Naive thymus-derived CD4-positive, alpha-beta T cell (primary cell): Measurements from ENCODE around the gene GLYATL1B. TPM values are rescaled to one million over a fixed set of nuclear protein-coding genes. Genes with fewer than 3 reads are reported as not detected.

ENCODE experiments used
- ATAC-seq: fragments of 150-1000 bp; cut with Tn5 transposase; 2 replicates; pipeline ENCODE4 v1.10.0; 2021; ENCODE audit warnings: mild to moderate bottlenecking, moderate library complexity
- CTCF ChIA-PET: fragments of 350-600 bp; sonication (Branson Sonifier 250); formaldehyde crosslinking; loops from one replicate; lab custom pipeline; 2021; ENCODE audit warnings: antibody characterized with exemption; lab: Charles Lee
- POLR2A ChIA-PET: fragments of 350-600 bp; sonication (Branson Sonifier 250); formaldehyde crosslinking; loops from one replicate; lab custom pipeline; 2021; ENCODE audit warnings: antibody characterized with exemption, inconsistent platforms; lab: Charles Lee
- DNase-seq, 9 donors: peaks; one replicate each; pipeline versions ENCODE4 v3.0.0 to v3.0.0-alpha.2; 2020 to 2022; ENCODE audit warnings: mixed read lengths in 1 of 9
- H3K27ac ChIP-seq: one replicate; pipeline ENCODE4 v1.7.0; 2013; ENCODE audit warnings: mild to moderate bottlenecking, low read depth, low read length, moderate library complexity
- H3K27me3 ChIP-seq, 2 donors: one replicate each; pipeline ENCODE4 v1.7.0; 2013; ENCODE audit warnings: low read length in 2 of 2, mild to moderate bottlenecking in 2 of 2, moderate library complexity in 2 of 2; ENCODE audit not compliant: control insufficient read depth in 2 of 2, insufficient read depth in 2 of 2
- H3K36me3 ChIP-seq, 3 experiments: 1 replicate in 2 of 3; 2 replicates in 1 of 3; pipeline ENCODE4 v1.7.0; 2013; ENCODE audit warnings: low read length in 3 of 3, mild to moderate bottlenecking in 3 of 3, moderate library complexity in 1 of 3; ENCODE audit not compliant: insufficient read depth in 3 of 3, control insufficient read depth in 2 of 3
- H3K4me1 ChIP-seq, 2 donors: one replicate each; pipeline ENCODE4 v1.7.0; 2013; ENCODE audit warnings: low read length in 2 of 2, mild to moderate bottlenecking in 2 of 2, moderate library complexity in 1 of 2; ENCODE audit not compliant: control insufficient read depth in 2 of 2, insufficient read depth in 2 of 2
- H3K4me3 ChIP-seq: 2 replicates; pipeline ENCODE4 v1.7.0; 2013; ENCODE audit warnings: mild to moderate bottlenecking, low read length
- H3K9me3 ChIP-seq, 3 experiments: 1 replicate in 2 of 3; 2 replicates in 1 of 3; pipeline ENCODE4 v1.7.0; 2013; ENCODE audit warnings: low read length in 3 of 3; ENCODE audit not compliant: control insufficient read depth in 2 of 3
- H3K27ac Mint-ChIP-seq, 9 donors: one replicate each; pipeline ENCODE4 v1.8.0; 2020 to 2022; ENCODE audit warnings: mixed read lengths in 9 of 9, mild to moderate bottlenecking in 8 of 9, moderate library complexity in 5 of 9, inconsistent platforms in 2 of 9
- H3K27me3 Mint-ChIP-seq, 5 donors: one replicate each; pipeline ENCODE4 v1.8.0; 2021 to 2022; ENCODE audit warnings: mixed read lengths in 5 of 5, mild to moderate bottlenecking in 1 of 5
- H3K36me3 Mint-ChIP-seq, 5 donors: one replicate each; pipeline ENCODE4 v1.8.0; 2020 to 2022; ENCODE audit warnings: mixed read lengths in 5 of 5, mild to moderate bottlenecking in 3 of 5, inconsistent platforms in 1 of 5
- H3K4me1 Mint-ChIP-seq, 7 donors: one replicate each; pipeline ENCODE4 v1.8.0; 2020 to 2022; ENCODE audit warnings: mixed read lengths in 7 of 7, mild to moderate bottlenecking in 3 of 7, inconsistent platforms in 1 of 7
- H3K4me3 Mint-ChIP-seq, 10 donors: one replicate each; pipeline ENCODE4 v1.8.0; 2020 to 2022; ENCODE audit warnings: mild to moderate bottlenecking in 10 of 10, mixed read lengths in 10 of 10, moderate library complexity in 6 of 10, inconsistent platforms in 2 of 10
- H3K9me3 Mint-ChIP-seq, 11 donors: one replicate each; pipeline ENCODE4 v1.8.0; 2020 to 2022; ENCODE audit warnings: mixed read lengths in 11 of 11, mild to moderate bottlenecking in 4 of 11, inconsistent platforms in 1 of 11, moderate library complexity in 1 of 11
- intact Hi-C, 2 donors: fragments of 100-400 bp; cut with micrococcal nuclease; formaldehyde crosslinking; loops; one replicate each; pipeline ENCODE4 v1.15.1; 2023
- polyA plus RNA-seq, 2 donors: library from polyadenylated mRNA; unstranded; fragments of 300-500 nt; fragmentation: Illumina TruSeq; gene quantifications; one replicate each; pipeline ENCODE4 v1.2.3, GENCODE V29; 2021
- total RNA-seq, 6 experiments: library from RNA in 5 of 6; stranded (reverse) in 5 of 6; gene quantifications; 1 replicate in 5 of 6; 2 replicates in 1 of 6; pipeline ENCODE4 v1.2.3 and lab custom pipeline; 2021 to 2026

The GLYATL1B gene
- total and polyA plus RNA-seq, 7 experiments from 2014 or later: not detected

- Mint-ChIP-seq H3K4me3 (peak overlapping the region in 9 of 10 donors; percentile 16 to 100 (median 97)), H3K4me1 (peaks cover 37 to 60% (median 49%) of the 10 kb centered on the region in 7 donors), H3K27ac (peak overlapping the region in 7 of 9 donors; percentile 13 to 99 (median 93)), H3K27me3 (no peaks in the 10 kb centered on the region), H3K9me3 (no peaks in the 10 kb centered on the region), H3K36me3 (peaks cover 0 to 20% (median 4%) of the 10 kb centered on the region in 5 donors)
- POLR2A ChIA-PET: no interaction called here
- intact Hi-C loops: loop anchor here (5.0 to 10.0 kb wide), 6 partner anchors 614 to 1816 kb away; partner anchors contain the start of genes MRPL16 (in 1 of the 2), STX3 (in 1 of the 2), TIMM10 (in 1 of the 2) and TNKS1BP1 (in 1 of the 2)
- ATAC-seq (no peak), DNase-seq (no peak)
- Histone ChIP-seq H3K36me3 (peaks cover 0 to 12% (median 0%) of the 10 kb centered on the region in 3 experiments), H3K9me3 (no peaks in the 10 kb centered on the region), H3K4me3 (no peak overlapping the region), H3K27ac (no peak overlapping the region), H3K4me1 (peaks cover 19 to 24% of the 10 kb centered on the region in 2 donors), H3K27me3 (no peaks in the 10 kb centered on the region)
- CTCF ChIA-PET: interaction anchor here (1.6 to 3.6 kb wide), 3 partner anchors 17 to 83 kb away, joined by 5 to 25 read pairs (median 7); partner anchors contain the start of gene DTX4
Measured at GRCh38 chr11:59141191-59141590, 55.1 kb downstream of the GLYATL1B start.

GRCh38 chr11:59141673-59142460 is 55.8 kb downstream of the GLYATL1B start:
- ChIA-PET POLR2A (interaction anchor here (0.8 to 1.4 kb wide), 4 partner anchors 9 to 566 kb away, joined by 3 to 8 read pairs (median 4); partner anchors contain the start of gene LPXN), CTCF (interaction anchor here (3.1 to 3.6 kb wide), 2 partner anchors 16 to 30 kb away, joined by 7 to 25 read pairs; partner anchors contain the start of gene DTX4)
- H3K36me3 Mint-ChIP-seq: peaks cover 0 to 21% (median 4%) of the 10 kb centered on the region in 5 donors
- peaks cover 0 to 12% (median 0%) of the 10 kb centered on the region in 3 experiments for H3K36me3 ChIP-seq
- no peaks in the 10 kb centered on the region for H3K27me3 Mint-ChIP-seq
- H3K4me1 ChIP-seq: peaks cover 19 to 24% of the 10 kb centered on the region in 2 donors
- intact Hi-C loops: loop anchor here (1.0 to 10.0 kb wide), 16 partner anchors 16 to 1817 kb away; partner anchors contain the start of genes CLP1 (in 1 of the 2), MED19 (in 1 of the 2), MRPL16 (in 1 of the 2) and OSBP (in 1 of the 2)
- ATAC-seq: peak; percentile 1
- H3K4me3 Mint-ChIP-seq: peak overlapping the region; percentile 95 to 100 (median 98)
- peak overlapping the region; percentile 81 for H3K27ac ChIP-seq
- no peaks in the 10 kb centered on the region for H3K9me3 ChIP-seq
- H3K9me3 Mint-ChIP-seq: no peaks in the 10 kb centered on the region
- peaks cover 42 to 62% (median 49%) of the 10 kb centered on the region in 7 donors for H3K4me1 Mint-ChIP-seq
- peak overlapping the region; percentile 93 to 99 (median 97) for H3K27ac Mint-ChIP-seq
- peak in 1 of 9 donors; percentile 1 for DNase-seq
- no peaks in the 10 kb centered on the region for H3K27me3 ChIP-seq
- H3K4me3 ChIP-seq: peak overlapping the region; percentile 97

- H3K36me3 Mint-ChIP-seq: peaks cover 4 to 22% (median 5%) of the 10 kb centered on the region in 5 donors
- peak within 1 kb of the TSS; percentile 97 for H3K4me3 ChIP-seq
- peak within 1 kb of the TSS; percentile 81 for H3K27ac ChIP-seq
- peaks cover 0 to 8% (median 0%) of the 10 kb centered on the region in 3 experiments for H3K36me3 ChIP-seq
- peak within 1 kb of the TSS; percentile 95 to 100 (median 98) for H3K4me3 Mint-ChIP-seq
- ATAC-seq (peak; percentile 91), DNase-seq (peak; percentile 68 to 91 (median 89))
- peaks cover 42 to 70% (median 53%) of the 10 kb centered on the region in 7 donors for H3K4me1 Mint-ChIP-seq
- CTCF ChIA-PET: interaction anchor here (3.1 to 3.6 kb wide), 2 partner anchors 16 to 29 kb away, joined by 7 to 25 read pairs; partner anchors contain the start of gene DTX4
- no peaks in the 10 kb centered on the region for H3K9me3 Mint-ChIP-seq
- H3K9me3 ChIP-seq: no peaks in the 10 kb centered on the region
- H3K27me3 ChIP-seq: no peaks in the 10 kb centered on the region
- POLR2A ChIA-PET: interaction anchor here (0.6 to 2.0 kb wide), 6 partner anchors 8 to 567 kb away, joined by 3 to 10 read pairs (median 4); partner anchors contain the start of gene LPXN
- H3K27me3 Mint-ChIP-seq: no peaks in the 10 kb centered on the region
- peaks cover 19 to 24% of the 10 kb centered on the region in 2 donors for H3K4me1 ChIP-seq
- intact Hi-C loops: loop anchor here (1.0 to 10.0 kb wide), 19 partner anchors 15 to 1818 kb away; partner anchors contain the start of genes CLP1 (in 1 of the 2), MED19 (in 1 of the 2), MRPL16 (in 1 of the 2) and OSBP (in 1 of the 2)
- H3K27ac Mint-ChIP-seq: peak within 1 kb of the TSS; percentile 93 to 99 (median 97)
Measured at GRCh38 chr11:59142530-59143507, 56.7 kb downstream of the GLYATL1B start, which contains the start of gene FAM111A. Gene FAM111A, plus strand, starts transcription at chr11:59142856. Its CDS starts 6,017 bp downstream, at chr11:59148873.

GRCh38 chr11:59144096-59144495 is 58.0 kb downstream of the GLYATL1B start:
- Mint-ChIP-seq H3K4me3 (peak overlapping the region; percentile 95 to 100 (median 98)), H3K4me1 (peaks cover 46 to 76% (median 54%) of the 10 kb centered on the region in 7 donors), H3K27ac (peak overlapping the region; percentile 93 to 99 (median 97))

More at GRCh38 chr11:59144096-59144495, 58.0 kb downstream of the GLYATL1B start:
- POLR2A ChIA-PET: interaction anchor here (1.0 to 2.0 kb wide), 5 partner anchors 8 to 472 kb away, joined by 3 to 10 read pairs (median 3); no protein-coding TSS in a partner anchor
- peaks cover 19 to 24% of the 10 kb centered on the region in 2 donors for H3K4me1 ChIP-seq
- ATAC-seq (no peak), DNase-seq (no peak)
- peaks cover 0 to 9% (median 3%) of the 10 kb centered on the region in 3 experiments for H3K36me3 ChIP-seq
- H3K27ac ChIP-seq: peak overlapping the region; percentile 81
- no peaks in the 10 kb centered on the region for H3K27me3 Mint-ChIP-seq
- H3K9me3 ChIP-seq: no peaks in the 10 kb centered on the region
- H3K9me3 Mint-ChIP-seq: no peaks in the 10 kb centered on the region
- no peaks in the 10 kb centered on the region for H3K27me3 ChIP-seq
- H3K36me3 Mint-ChIP-seq: peaks cover 0 to 20% (median 8%) of the 10 kb centered on the region in 5 donors
- CTCF ChIA-PET: interaction anchor here (0.6 to 2.0 kb wide), 3 partner anchors 14 to 1611 kb away, joined by 3 to 15 read pairs (median 4); no protein-coding TSS in a partner anchor
- intact Hi-C loops: loop anchor here (1.0 to 10.0 kb wide), 12 partner anchors 8 to 1819 kb away; partner anchors contain the start of genes FAM111B (in 1 of the 2), MRPL16 (in 1 of the 2), PATL1 (in 1 of the 2) and STX3 (in 1 of the 2)
- peak overlapping the region; percentile 97 for H3K4me3 ChIP-seq
